Cardiac muscle cell (in vitro differentiated cells and primary cell): ENCODE measurements around the gene ST6GALNAC3. TPM values are rescaled to one million over a fixed set of nuclear protein-coding genes. Genes with fewer than 3 reads are reported as not detected.

Source experiments
- DNase-seq, 2 donors: peaks; one replicate each; pipeline versions ENCODE4 v3.0.0 to v3.0.0-alpha.2; 2010 to 2017; ENCODE audit warnings: low read depth in 1 of 2, low spot score in 1 of 2
- H3K27ac ChIP-seq: fragments of 200-600 bp; sonication (generic); 2 replicates; pipeline ENCODE4 v1.5.1; 2016
- H3K27me3 ChIP-seq: fragments of 200-600 bp; sonication (generic); 2 replicates; pipeline ENCODE4 v1.6.0; 2016; ENCODE audit warnings: control low read depth
- H3K36me3 ChIP-seq: fragments of 200-600 bp; sonication (generic); 2 replicates; pipeline ENCODE4 v1.5.1; 2016; ENCODE audit warnings: control low read depth
- H3K4me1 ChIP-seq: fragments of 200-600 bp; sonication (generic); 2 replicates; pipeline ENCODE4 v1.8.1; 2017; ENCODE audit warnings: low read depth, mild to moderate bottlenecking, mixed run types
- H3K4me3 ChIP-seq: fragments of 200-600 bp; sonication (generic); 2 replicates; pipeline ENCODE4 v1.5.1; 2016; ENCODE audit warnings: mild to moderate bottlenecking
- H3K9me3 ChIP-seq: fragments of 200-600 bp; sonication (generic); 2 replicates; pipeline ENCODE4 v1.5.1; 2017; ENCODE audit warnings: low read depth, mild to moderate bottlenecking, control low read depth
- CTCF ChIP-seq: IDR thresholded peaks from 2 replicates; pipeline ENCODE4 v1.5.1; 2012; ENCODE audit warnings: low read depth, mild to moderate bottlenecking, low read length
- polyA plus RNA-seq: library from polyadenylated mRNA; unstranded; fragments of >200 nt; fragmentation: Nextera tagmentation; extraction: Ambion mirVana; gene quantifications from 2 replicates; pipeline ENCODE4 v1.2.1, GENCODE V29; 2016
- total RNA-seq: library from RNA; depleted of rRNA; stranded (reverse); fragments of >200 nt; gene quantifications from 2 replicates; pipeline ENCODE4 v1.2.3, GENCODE V29; 2016

ST6GALNAC3 gene
- total and polyA plus RNA-seq, 2 experiments from 2014 or later = 10.4 to 14.8 TPM

- H3K27me3 ChIP-seq = no peaks in the 10 kb centered on the region
- TF ChIP-seq CTCF = no peak
- H3K9me3 ChIP-seq = no peaks in the 10 kb centered on the region
- no peak overlapping the region for H3K27ac ChIP-seq
- H3K4me3 ChIP-seq = no peak overlapping the region
- no peak for DNase-seq
- H3K36me3 ChIP-seq = no peaks in the 10 kb centered on the region
- H3K4me1 ChIP-seq = no peaks in the 10 kb centered on the region
Measured at GRCh38 chr1:76158126-76158525, 83.6 kb downstream of the ST6GALNAC3 start.

GRCh38 chr1:76160225-76160624, 85.7 kb downstream of the ST6GALNAC3 start:
- Histone ChIP-seq H3K27ac (no peak overlapping the region), H3K27me3 (no peaks in the 10 kb centered on the region), H3K9me3 (no peaks in the 10 kb centered on the region), H3K36me3 (no peaks in the 10 kb centered on the region), H3K4me3 (no peak overlapping the region), H3K4me1 (no peaks in the 10 kb centered on the region)
- no peak for TF ChIP-seq CTCF
- DNase-seq = no peak

- H3K27me3 ChIP-seq = no peaks in the 10 kb centered on the region
- no peak for DNase-seq
- H3K36me3 ChIP-seq = no peaks in the 10 kb centered on the region
- TF ChIP-seq CTCF = no peak
- H3K4me3 ChIP-seq = no peak overlapping the region
- no peaks in the 10 kb centered on the region for H3K9me3 ChIP-seq
- no peaks in the 10 kb centered on the region for H3K4me1 ChIP-seq
- H3K27ac ChIP-seq = no peak overlapping the region
Measured at GRCh38 chr1:76161451-76161850, 86.9 kb downstream of the ST6GALNAC3 start.

GRCh38 chr1:76162254-76162653, 87.7 kb downstream of the ST6GALNAC3 start:
- no peaks in the 10 kb centered on the region for H3K36me3 ChIP-seq
- H3K27me3 ChIP-seq = no peaks in the 10 kb centered on the region
- no peak overlapping the region for H3K4me3 ChIP-seq
- DNase-seq = no peak
- TF ChIP-seq CTCF = no peak
- no peaks in the 10 kb centered on the region for H3K4me1 ChIP-seq
- H3K27ac ChIP-seq = no peak overlapping the region
- H3K9me3 ChIP-seq = no peaks in the 10 kb centered on the region

- H3K27ac ChIP-seq = no peak overlapping the region
- no peak for DNase-seq
- H3K4me1 ChIP-seq = no peaks in the 10 kb centered on the region
- no peaks in the 10 kb centered on the region for H3K27me3 ChIP-seq
- no peaks in the 10 kb centered on the region for H3K36me3 ChIP-seq
- no peaks in the 10 kb centered on the region for H3K9me3 ChIP-seq
- no peak overlapping the region for H3K4me3 ChIP-seq
- no peak for TF ChIP-seq CTCF
Measured at GRCh38 chr1:76164165-76164564, 89.6 kb downstream of the ST6GALNAC3 start.

GRCh38 chr1:76170084-76170483, 95.5 kb downstream of the ST6GALNAC3 start:
- H3K27me3 ChIP-seq = no peaks in the 10 kb centered on the region
- no peaks in the 10 kb centered on the region for H3K36me3 ChIP-seq
- DNase-seq = no peak
- TF ChIP-seq CTCF = no peak
- H3K9me3 ChIP-seq = no peaks in the 10 kb centered on the region
- no peaks in the 10 kb centered on the region for H3K4me1 ChIP-seq
- H3K27ac ChIP-seq = no peak overlapping the region
- H3K4me3 ChIP-seq = no peak overlapping the region
